SK-N-SH treated with all-trans-retinoic acid at 6 μM for 48 hours (cell line): Measurements from ENCODE around the gene SPA17.

Experiments used
- BACH2 ChIP-seq: fragments of 250-450 bp; sonication (Bioruptor Pico); IDR thresholded peaks from 2 replicates; pipeline ENCODE4 v1.9.0; 2021; ENCODE audit warnings: mild to moderate bottlenecking, borderline replicate concordance
- GLIS3 ChIP-seq: fragments of 250-450 bp; sonication (Bioruptor Pico); IDR thresholded peaks from 2 replicates; pipeline ENCODE4 v1.5.0; 2020; ENCODE audit warnings: mild to moderate bottlenecking, moderate library complexity
- PPARA ChIP-seq: fragments of 250-450 bp; sonication (Bioruptor Pico); IDR thresholded peaks from 2 replicates; pipeline ENCODE4 v1.5.0; 2020; ENCODE audit warnings: mild to moderate bottlenecking, borderline replicate concordance
- RARB ChIP-seq: fragments of 250-450 bp; sonication (Bioruptor Pico); IDR thresholded peaks from 2 replicates; pipeline ENCODE4 v1.8.0; 2021; ENCODE audit warnings: mild to moderate bottlenecking, moderate library complexity
- ZNF70 ChIP-seq: fragments of 450-650 bp; formaldehyde crosslinking; IDR thresholded peaks from 2 replicates; pipeline ENCODE4 v1.5.0; 2020; ENCODE audit warnings: mild to moderate bottlenecking, moderate library complexity

GRCh38 chr11:124642628-124643027 lies 31.1 kb upstream of the SPA17 start:
- TF ChIP-seq PPARA = no peak
- TF ChIP-seq ZNF70 (CRISPR knock-in tag) = no peak
- no peak for TF ChIP-seq RARB (CRISPR knock-in tag)
- TF ChIP-seq GLIS3 (CRISPR knock-in tag) = no peak
- no peak for TF ChIP-seq BACH2
